Measurements from ENCODE around the gene ACAN. TPM values are rescaled to one million over a fixed set of nuclear protein-coding genes. Genes with fewer than 3 reads are reported as not detected.
A peak's percentile ranks its signal among the peaks of the same experiment; 100 is the strongest.

Gene ACAN
- total and polyA plus RNA-seq, 5 donors from 2014 or later, result 0.06 to 0.32 TPM; not detected in 3

GRCh38 chr15:88902846-88903245 is 99.6 kb downstream of the ACAN start:
- Mint-ChIP-seq H3K4me1 (peaks cover 0 to 65% (median 45%) of the 10 kb centered on the region in 4 donors), H3K9me3 (no peaks in the 10 kb centered on the region), H3K4me3 (peak overlapping the region in 2 of 4 donors; percentile 24 to 73), H3K36me3 (peaks cover 35% of the 10 kb centered on the region), H3K27ac (peak overlapping the region; percentile 97 to 99 (median 97)), H3K27me3 (no peaks in the 10 kb centered on the region)
- Histone ChIP-seq H3K36me3 (ENCODE audit: control insufficient read depth, insufficient read depth, low read length) (peaks cover 8% of the 10 kb centered on the region), H3K27ac (ENCODE audit: insufficient read depth, low read length, poor library complexity, severe bottlenecking) (peak overlapping the region; percentile 87), H3K4me1 (ENCODE audit: control insufficient read depth, insufficient read depth, low read length, poor library complexity, severe bottlenecking) (peaks cover 43% of the 10 kb centered on the region), H3K4me3 (ENCODE audit: low read depth, low read length) (no peak overlapping the region), H3K9me3 (ENCODE audit: control insufficient read depth in 2 of 2, low read length in 2 of 2) (no peaks in the 10 kb centered on the region), H3K27me3 (ENCODE audit: control insufficient read depth, insufficient read depth, low read length) (no peaks in the 10 kb centered on the region)
- DNase-seq, result no peak
- no peak for ATAC-seq (ENCODE audit: low read depth in 2 of 2)

DNA sequence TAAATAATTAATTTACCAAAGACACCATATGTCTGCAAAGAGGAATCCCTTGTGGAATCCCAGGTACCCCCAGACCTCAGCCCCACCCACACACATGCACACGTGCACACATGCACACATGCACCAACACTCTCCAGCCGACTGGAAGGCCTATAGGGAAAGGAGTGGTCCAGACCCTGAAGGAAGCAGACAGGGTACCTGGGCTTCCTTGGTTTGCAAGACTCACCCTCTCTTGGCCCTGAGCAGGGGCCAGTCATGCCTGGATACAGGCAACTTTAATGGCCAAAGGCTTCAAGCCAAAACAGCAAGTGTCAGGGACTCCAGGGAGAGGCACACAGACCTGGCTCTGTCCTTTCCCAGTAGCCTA is 101.0 kb downstream of the ACAN start:
- Histone ChIP-seq H3K9me3 (ENCODE audit: control insufficient read depth in 2 of 2, low read length in 2 of 2) (no peaks in the 10 kb centered on the region), H3K27me3 (ENCODE audit: control insufficient read depth, insufficient read depth, low read length) (no peaks in the 10 kb centered on the region), H3K4me1 (ENCODE audit: control insufficient read depth, insufficient read depth, low read length, poor library complexity, severe bottlenecking) (peaks cover 41% of the 10 kb centered on the region), H3K4me3 (ENCODE audit: low read depth, low read length) (peak overlapping the region; percentile 76), H3K36me3 (ENCODE audit: control insufficient read depth, insufficient read depth, low read length) (peaks cover 13% of the 10 kb centered on the region), H3K27ac (ENCODE audit: insufficient read depth, low read length, poor library complexity, severe bottlenecking) (peak overlapping the region; percentile 87)
- peak in 1 of 2 donors; percentile 0 for ATAC-seq (ENCODE audit: low read depth in 2 of 2)
- Mint-ChIP-seq H3K9me3 (no peaks in the 10 kb centered on the region), H3K36me3 (peaks cover 40% of the 10 kb centered on the region), H3K4me1 (peaks cover 0 to 76% (median 47%) of the 10 kb centered on the region in 4 donors), H3K27me3 (no peaks in the 10 kb centered on the region), H3K4me3 (peak overlapping the region; percentile 37 to 76 (median 68)), H3K27ac (peak overlapping the region; percentile 97 to 99 (median 97))
- no peak for DNase-seq

DNA sequence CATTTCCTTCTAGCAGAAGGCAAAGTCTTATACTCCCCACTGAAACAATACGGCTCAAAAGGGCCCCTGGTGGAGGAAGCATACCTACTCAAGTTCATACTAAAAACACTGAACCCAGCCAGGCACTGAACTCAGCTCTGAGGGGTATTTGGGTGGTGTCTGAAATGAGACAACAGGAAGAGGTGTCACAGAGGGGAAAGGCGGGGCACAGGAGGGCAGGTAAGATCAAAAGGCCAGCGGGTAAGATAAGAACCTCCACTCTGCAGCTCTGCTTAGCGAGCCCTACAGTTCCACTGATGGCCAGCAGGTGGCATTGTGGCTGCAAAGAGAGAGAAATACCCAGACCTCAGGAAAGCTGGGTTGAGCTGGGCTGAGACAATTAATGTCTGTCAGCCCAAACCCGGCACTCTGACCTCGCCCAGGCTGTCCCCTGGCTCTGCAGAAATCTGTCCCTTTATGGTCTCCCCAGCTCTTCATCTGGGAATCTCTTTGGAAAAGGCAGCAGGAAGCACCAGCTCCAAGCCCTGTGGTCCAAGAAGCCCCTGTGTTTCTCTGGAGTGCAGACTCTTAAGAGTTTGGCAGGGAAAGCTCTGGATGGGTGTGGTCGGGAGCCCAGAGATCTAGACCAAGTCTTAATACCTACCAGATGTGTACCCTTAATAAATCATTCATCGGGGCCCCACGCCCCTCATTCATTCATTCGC is 101.5 kb downstream of the ACAN start:
- Mint-ChIP-seq H3K27me3 (no peaks in the 10 kb centered on the region), H3K36me3 (peaks cover 46% of the 10 kb centered on the region), H3K9me3 (no peaks in the 10 kb centered on the region), H3K4me1 (peaks cover 0 to 81% (median 50%) of the 10 kb centered on the region in 4 donors), H3K27ac (peak overlapping the region; percentile 97 to 99 (median 97)), H3K4me3 (peak overlapping the region; percentile 37 to 76 (median 68))
- DNase-seq (peak; percentile 90 to 100 (median 98)), ATAC-seq (ENCODE audit: low read depth in 2 of 2) (peak; percentile 99 to 100)
- peak overlapping the region; percentile 87 for H3K27ac ChIP-seq (ENCODE audit: insufficient read depth, low read length, poor library complexity, severe bottlenecking)
- no peaks in the 10 kb centered on the region for H3K27me3 ChIP-seq (ENCODE audit: control insufficient read depth, insufficient read depth, low read length)
- peak overlapping the region; percentile 76 for H3K4me3 ChIP-seq (ENCODE audit: low read depth, low read length)
- no peaks in the 10 kb centered on the region for H3K9me3 ChIP-seq (ENCODE audit: control insufficient read depth in 2 of 2, low read length in 2 of 2)
- peaks cover 41% of the 10 kb centered on the region for H3K4me1 ChIP-seq (ENCODE audit: control insufficient read depth, insufficient read depth, low read length, poor library complexity, severe bottlenecking)
- H3K36me3 ChIP-seq (ENCODE audit: control insufficient read depth, insufficient read depth, low read length), result peaks cover 16% of the 10 kb centered on the region

GRCh38 chr15:88905576-88905975 is 102.3 kb downstream of the ACAN start:
- no peak overlapping the region for H3K4me3 ChIP-seq (ENCODE audit: low read depth, low read length)
- peaks cover 14% of the 10 kb centered on the region for H3K36me3 ChIP-seq (ENCODE audit: control insufficient read depth, insufficient read depth, low read length)
- DNase-seq, result no peak
- H3K27me3 Mint-ChIP-seq, result no peaks in the 10 kb centered on the region
- peak overlapping the region; percentile 87 for H3K27ac ChIP-seq (ENCODE audit: insufficient read depth, low read length, poor library complexity, severe bottlenecking)
- H3K27me3 ChIP-seq (ENCODE audit: control insufficient read depth, insufficient read depth, low read length), result no peaks in the 10 kb centered on the region
- H3K4me3 Mint-ChIP-seq, result no peak overlapping the region
- H3K9me3 Mint-ChIP-seq, result no peaks in the 10 kb centered on the region
- H3K4me1 ChIP-seq (ENCODE audit: control insufficient read depth, insufficient read depth, low read length, poor library complexity, severe bottlenecking), result peaks cover 41% of the 10 kb centered on the region
- no peak for ATAC-seq (ENCODE audit: low read depth in 2 of 2)
- H3K4me1 Mint-ChIP-seq, result peaks cover 0 to 85% (median 53%) of the 10 kb centered on the region in 4 donors
- H3K27ac Mint-ChIP-seq, result peak overlapping the region; percentile 97 to 99 (median 97)
- H3K36me3 Mint-ChIP-seq, result peaks cover 50% of the 10 kb centered on the region
- H3K9me3 ChIP-seq (ENCODE audit: control insufficient read depth in 2 of 2, low read length in 2 of 2), result no peaks in the 10 kb centered on the region

GRCh38 chr15:88906130-88906529 is 102.9 kb downstream of the ACAN start:
- peaks cover 11% of the 10 kb centered on the region for H3K36me3 ChIP-seq (ENCODE audit: control insufficient read depth, insufficient read depth, low read length)
- peaks cover 0 to 85% (median 53%) of the 10 kb centered on the region in 4 donors for H3K4me1 Mint-ChIP-seq
- H3K27ac ChIP-seq (ENCODE audit: insufficient read depth, low read length, poor library complexity, severe bottlenecking), result peak overlapping the region; percentile 7
- ATAC-seq (ENCODE audit: low read depth in 2 of 2) (no peak), DNase-seq (no peak)
- no peak overlapping the region for H3K4me3 Mint-ChIP-seq
- peak overlapping the region; percentile 86 to 99 (median 97) for H3K27ac Mint-ChIP-seq
- H3K4me1 ChIP-seq (ENCODE audit: control insufficient read depth, insufficient read depth, low read length, poor library complexity, severe bottlenecking), result peaks cover 44% of the 10 kb centered on the region
- H3K9me3 ChIP-seq (ENCODE audit: control insufficient read depth in 2 of 2, low read length in 2 of 2), result no peaks in the 10 kb centered on the region
- no peaks in the 10 kb centered on the region for H3K27me3 Mint-ChIP-seq
- H3K27me3 ChIP-seq (ENCODE audit: control insufficient read depth, insufficient read depth, low read length), result no peaks in the 10 kb centered on the region
- H3K36me3 Mint-ChIP-seq, result peaks cover 44% of the 10 kb centered on the region
- no peaks in the 10 kb centered on the region for H3K9me3 Mint-ChIP-seq
- H3K4me3 ChIP-seq (ENCODE audit: low read depth, low read length), result no peak overlapping the region

DNA sequence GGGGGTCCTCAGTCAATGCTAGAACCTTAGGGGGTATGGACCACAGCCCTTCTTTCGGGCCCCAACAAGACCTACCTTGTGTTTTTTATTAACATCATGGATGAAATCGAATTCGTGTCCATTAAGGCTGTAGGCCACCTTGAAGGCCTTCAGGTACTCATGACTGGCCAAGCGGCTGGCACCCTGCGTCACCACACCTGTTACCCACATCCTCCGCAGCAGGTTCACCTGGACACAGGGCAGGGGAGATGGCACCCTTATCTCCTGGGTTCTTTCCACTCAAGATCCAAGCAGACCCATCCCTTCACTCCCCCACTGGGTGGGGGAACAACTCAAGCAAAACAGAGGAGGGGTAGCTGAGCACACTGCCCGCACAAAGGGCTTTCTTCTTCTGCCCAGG is 103.3 kb downstream of the ACAN start:
- Histone ChIP-seq H3K4me3 (ENCODE audit: low read depth, low read length) (no peak overlapping the region), H3K9me3 (ENCODE audit: control insufficient read depth in 2 of 2, low read length in 2 of 2) (no peaks in the 10 kb centered on the region), H3K36me3 (ENCODE audit: control insufficient read depth, insufficient read depth, low read length) (peaks cover 11% of the 10 kb centered on the region), H3K27me3 (ENCODE audit: control insufficient read depth, insufficient read depth, low read length) (no peaks in the 10 kb centered on the region), H3K4me1 (ENCODE audit: control insufficient read depth, insufficient read depth, low read length, poor library complexity, severe bottlenecking) (peaks cover 47% of the 10 kb centered on the region), H3K27ac (ENCODE audit: insufficient read depth, low read length, poor library complexity, severe bottlenecking) (peak overlapping the region; percentile 7)
- Mint-ChIP-seq H3K4me3 (no peak overlapping the region), H3K4me1 (peaks cover 0 to 87% (median 55%) of the 10 kb centered on the region in 4 donors), H3K27ac (peak overlapping the region; percentile 86 to 99 (median 97)), H3K9me3 (no peaks in the 10 kb centered on the region), H3K27me3 (no peaks in the 10 kb centered on the region), H3K36me3 (peaks cover 43% of the 10 kb centered on the region)
- DNase-seq (no peak), ATAC-seq (ENCODE audit: low read depth in 2 of 2) (no peak)

GRCh38 chr15:88907111-88907510 is 103.9 kb downstream of the ACAN start:
- Mint-ChIP-seq H3K27ac (peak overlapping the region; percentile 93 to 99 (median 97)), H3K4me3 (no peak overlapping the region), H3K4me1 (peaks cover 4 to 87% (median 55%) of the 10 kb centered on the region in 4 donors), H3K27me3 (no peaks in the 10 kb centered on the region), H3K9me3 (no peaks in the 10 kb centered on the region), H3K36me3 (peaks cover 37% of the 10 kb centered on the region)
- no peak overlapping the region for H3K27ac ChIP-seq (ENCODE audit: insufficient read depth, low read length, poor library complexity, severe bottlenecking)
- no peaks in the 10 kb centered on the region for H3K27me3 ChIP-seq (ENCODE audit: control insufficient read depth, insufficient read depth, low read length)
- H3K9me3 ChIP-seq (ENCODE audit: control insufficient read depth in 2 of 2, low read length in 2 of 2), result no peaks in the 10 kb centered on the region
- peaks cover 48% of the 10 kb centered on the region for H3K4me1 ChIP-seq (ENCODE audit: control insufficient read depth, insufficient read depth, low read length, poor library complexity, severe bottlenecking)
- no peak overlapping the region for H3K4me3 ChIP-seq (ENCODE audit: low read depth, low read length)
- no peak for DNase-seq
- peaks cover 11% of the 10 kb centered on the region for H3K36me3 ChIP-seq (ENCODE audit: control insufficient read depth, insufficient read depth, low read length)
- no peak for ATAC-seq (ENCODE audit: low read depth in 2 of 2)

DNA sequence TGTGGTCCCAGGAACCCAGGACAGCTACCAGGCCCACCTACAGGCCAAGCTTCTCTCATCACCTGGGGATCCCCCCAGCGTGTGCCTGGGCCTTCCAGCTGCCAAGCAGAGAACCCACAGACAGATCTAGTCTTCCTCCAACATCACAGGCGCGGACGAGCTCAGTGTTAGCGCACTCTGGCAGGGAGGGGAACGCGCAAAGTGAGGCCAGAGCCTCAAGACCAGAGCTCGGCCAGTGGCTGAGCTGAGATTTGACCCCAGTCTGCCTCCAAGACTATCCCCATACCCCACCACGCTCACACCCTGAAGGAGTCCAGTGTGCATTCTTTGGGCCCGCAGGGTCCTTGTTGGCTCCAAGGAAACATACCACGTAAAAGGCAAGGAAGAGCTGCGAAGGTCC is 104.9 kb downstream of the ACAN start:
- peak overlapping the region in 1 of 4 donors; percentile 4 for H3K4me3 Mint-ChIP-seq

More for the DNA sequence above, 104.9 kb downstream of the ACAN start:
- Mint-ChIP-seq H3K4me1 (peaks cover 5 to 84% (median 51%) of the 10 kb centered on the region in 4 donors), H3K36me3 (peaks cover 35% of the 10 kb centered on the region), H3K9me3 (no peaks in the 10 kb centered on the region), H3K27ac (peak overlapping the region; percentile 48 to 94 (median 91)), H3K27me3 (no peaks in the 10 kb centered on the region)
- H3K36me3 ChIP-seq (ENCODE audit: control insufficient read depth, insufficient read depth, low read length), result peaks cover 11% of the 10 kb centered on the region
- ATAC-seq (ENCODE audit: low read depth in 2 of 2), result no peak
- H3K27ac ChIP-seq (ENCODE audit: insufficient read depth, low read length, poor library complexity, severe bottlenecking), result no peak overlapping the region
- DNase-seq, result no peak
- H3K9me3 ChIP-seq (ENCODE audit: control insufficient read depth in 2 of 2, low read length in 2 of 2), result no peaks in the 10 kb centered on the region
- no peaks in the 10 kb centered on the region for H3K27me3 ChIP-seq (ENCODE audit: control insufficient read depth, insufficient read depth, low read length)
- H3K4me1 ChIP-seq (ENCODE audit: control insufficient read depth, insufficient read depth, low read length, poor library complexity, severe bottlenecking), result peaks cover 45% of the 10 kb centered on the region
- H3K4me3 ChIP-seq (ENCODE audit: low read depth, low read length), result no peak overlapping the region

Data from CD4-positive, CD25-positive, alpha-beta regulatory T cell (primary cell).